GM12892 (cell line): ENCODE data around the gene CCDC85C.

Experiments
- DNase-seq: peaks from one replicate; pipeline ENCODE4 v3.0.0; 2011; ENCODE audit not compliant: insufficient read length
- FAIRE-seq: peaks from 2 replicates; lab custom pipeline; 2011; peaks lifted over from hg19 to GRCh38; lab: Jason Lieb, UNC
- POLR2A ChIP-seq: IDR thresholded peaks from 2 replicates; pipeline ENCODE4 v1.6.1; 2011; ENCODE audit warnings: low read depth, low read length, control low read depth
- POLR2AphosphoS5 ChIP-seq: IDR thresholded peaks from 2 replicates; pipeline ENCODE4 v1.6.1; 2011; ENCODE audit warnings: low read depth, low read length, control low read depth
- TAF1 ChIP-seq: IDR thresholded peaks from 2 replicates; pipeline ENCODE4 v1.6.1; 2011; ENCODE audit warnings: low read depth, mild to moderate bottlenecking, control low read depth, low read length, borderline replicate concordance

Gene CCDC85C

GRCh38 chr14:99532310-99532709, 71.7 kb downstream of the CCDC85C start:
- FAIRE-seq = no peak
- no peak for DNase-seq
- TF ChIP-seq TAF1 = no peak
- no peak for TF ChIP-seq POLR2AphosphoS5
- no peak for TF ChIP-seq POLR2A

- no peak for DNase-seq
- TF ChIP-seq POLR2AphosphoS5 = no peak
- no peak for FAIRE-seq
These were observed 72.5 kb downstream of the CCDC85C start for GRCh38 chr14:99531251-99532096.

- no peak for TF ChIP-seq POLR2A
- no peak for TF ChIP-seq TAF1
- TF ChIP-seq POLR2AphosphoS5 = no peak
- DNase-seq (no peak), FAIRE-seq (no peak)
These were observed 73.4 kb downstream of the CCDC85C start for GRCh38 chr14:99530407-99531155.

- DNase-seq = no peak
- no peak for FAIRE-seq
- TF ChIP-seq TAF1 = no peak
- TF ChIP-seq POLR2AphosphoS5 = no peak
- TF ChIP-seq POLR2A = no peak
These were observed 74.1 kb downstream of the CCDC85C start for GRCh38 chr14:99529899-99530298.

GRCh38 chr14:99527427-99528076, 76.5 kb downstream of the CCDC85C start:
- FAIRE-seq (no peak), DNase-seq (no peak)
- TF ChIP-seq TAF1 (no peak), POLR2A (no peak), POLR2AphosphoS5 (no peak)

GRCh38 chr14:99527026-99527425, 77.0 kb downstream of the CCDC85C start:
- FAIRE-seq = no peak
- no peak for DNase-seq
- no peak for TF ChIP-seq POLR2AphosphoS5
- TF ChIP-seq POLR2A = no peak
- no peak for TF ChIP-seq TAF1

- TF ChIP-seq POLR2AphosphoS5 = no peak
- no peak for TF ChIP-seq TAF1
- TF ChIP-seq POLR2A = no peak
- DNase-seq (no peak), FAIRE-seq (no peak)
These were observed 78.3 kb downstream of the CCDC85C start for GRCh38 chr14:99525699-99526080.

GRCh38 chr14:99524804-99525698, 79.0 kb downstream of the CCDC85C start:
- TF ChIP-seq TAF1 (no peak), POLR2AphosphoS5 (no peak), POLR2A (no peak)
- FAIRE-seq = no peak
- DNase-seq = no peak

- FAIRE-seq = no peak
- TF ChIP-seq TAF1 = no peak
- TF ChIP-seq POLR2AphosphoS5 = no peak
- no peak for TF ChIP-seq POLR2A
- no peak for DNase-seq
These were observed 79.8 kb downstream of the CCDC85C start for GRCh38 chr14:99524091-99524661.

GRCh38 chr14:99523704-99524055, 80.3 kb downstream of the CCDC85C start:
- DNase-seq (no peak), FAIRE-seq (no peak)
- TF ChIP-seq TAF1 (no peak), POLR2AphosphoS5 (no peak), POLR2A (no peak)
